Measurements from ENCODE around the gene PCNX2.

DNA sequence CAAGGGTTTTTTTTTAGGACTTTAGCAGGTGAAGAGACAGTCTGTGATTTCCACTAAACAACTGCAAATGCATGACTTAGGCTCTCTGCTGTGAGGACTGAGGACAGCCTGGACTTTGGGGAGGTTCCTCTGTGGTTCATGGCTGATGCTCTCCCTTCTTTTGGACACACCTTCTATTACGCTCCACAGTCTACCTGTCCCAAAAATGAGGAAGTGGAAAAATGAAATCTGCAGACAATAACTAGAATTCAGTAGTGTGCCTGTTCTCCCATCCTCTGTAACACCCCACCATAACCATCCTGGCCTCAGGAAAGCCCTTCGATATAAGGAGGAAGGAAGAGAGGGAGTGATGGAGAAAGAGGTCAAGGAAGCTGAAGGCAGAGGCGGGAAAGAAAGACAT is 276.4 kb downstream of the PCNX2 start:
- no peak for TF ChIP-seq EZH2 (IDR thresholded peaks at IDR 0.05; ENCODE audit: low read length)
- TF ChIP-seq, protein P1, sequence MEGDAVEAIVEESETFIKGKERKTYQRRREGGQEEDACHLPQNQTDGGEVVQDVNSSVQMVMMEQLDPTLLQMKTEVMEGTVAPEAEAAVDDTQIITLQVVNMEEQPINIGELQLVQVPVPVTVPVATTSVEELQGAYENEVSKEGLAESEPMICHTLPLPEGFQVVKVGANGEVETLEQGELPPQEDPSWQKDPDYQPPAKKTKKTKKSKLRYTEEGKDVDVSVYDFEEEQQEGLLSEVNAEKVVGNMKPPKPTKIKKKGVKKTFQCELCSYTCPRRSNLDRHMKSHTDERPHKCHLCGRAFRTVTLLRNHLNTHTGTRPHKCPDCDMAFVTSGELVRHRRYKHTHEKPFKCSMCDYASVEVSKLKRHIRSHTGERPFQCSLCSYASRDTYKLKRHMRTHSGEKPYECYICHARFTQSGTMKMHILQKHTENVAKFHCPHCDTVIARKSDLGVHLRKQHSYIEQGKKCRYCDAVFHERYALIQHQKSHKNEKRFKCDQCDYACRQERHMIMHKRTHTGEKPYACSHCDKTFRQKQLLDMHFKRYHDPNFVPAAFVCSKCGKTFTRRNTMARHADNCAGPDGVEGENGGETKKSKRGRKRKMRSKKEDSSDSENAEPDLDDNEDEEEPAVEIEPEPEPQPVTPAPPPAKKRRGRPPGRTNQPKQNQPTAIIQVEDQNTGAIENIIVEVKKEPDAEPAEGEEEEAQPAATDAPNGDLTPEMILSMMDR (optimal IDR thresholded peaks at IDR 0.05 in 1 of 3, IDR thresholded peaks at IDR 0.05 in 1 of 3, conservative IDR thresholded peaks at IDR 0.05 in 1 of 3; ENCODE audit: extremely low read depth in 1 of 3, insufficient read depth in 2 of 3, low read length in 3 of 3) = no peak
